H1 (cell line): ENCODE results near the gene CCDC180. TPM values are rescaled to one million over a fixed set of nuclear protein-coding genes. Genes with fewer than 3 reads are reported as not detected.

Source experiments
- CTCF ChIA-PET: fragments of 300-600 bp; sonication (Branson Sonifier 250); formaldehyde crosslinking; loops from one replicate; lab custom pipeline; 2021; ENCODE audit not compliant: partially characterized antibody; lab: Charles Lee
- POLR2A ChIA-PET: fragments of 300-600 bp; sonication (Branson Sonifier 250); formaldehyde crosslinking; loops from one replicate; lab custom pipeline; 2021; ENCODE audit warnings: inconsistent platforms; ENCODE audit not compliant: partially characterized antibody; lab: Charles Lee
- DNase-seq, 2 experiments: peaks; one replicate each; pipeline versions ENCODE4 v3.0.0 to v3.0.0-alpha.2; 2010 to 2022; ENCODE audit warnings: low spot score in 2 of 2, low read depth in 1 of 2, mixed read lengths in 1 of 2
- FAIRE-seq: peaks from 2 replicates; lab custom pipeline; 2011; peaks lifted over from hg19 to GRCh38; lab: Jason Lieb, UNC
- H2AFZ ChIP-seq: 2 replicates; pipeline ENCODE4 v1.8.1; 2012; ENCODE audit warnings: low read length, inconsistent platforms
- H2AK5ac ChIP-seq: 2 replicates; pipeline ENCODE4 v1.6.1; 2013; ENCODE audit warnings: low read depth, low read length
- H2BK120ac ChIP-seq: replicated peaks from 2 replicates; pipeline ENCODE3; 2013; ENCODE audit warnings: low read depth, low read length, inconsistent platforms
- H2BK12ac ChIP-seq: 2 replicates; pipeline ENCODE4 v1.6.1; 2013; ENCODE audit warnings: low read depth, low read length
- H2BK15ac ChIP-seq: 2 replicates; pipeline ENCODE4 v1.6.1; 2013; ENCODE audit warnings: low read length
- H2BK20ac ChIP-seq: 2 replicates; pipeline ENCODE4 v1.6.1; 2013; ENCODE audit warnings: low read length
- H2BK5ac ChIP-seq: 2 replicates; pipeline ENCODE4 v1.6.1; 2013; ENCODE audit warnings: low read depth, low read length
- H3K14ac ChIP-seq: 2 replicates; pipeline ENCODE4 v1.6.1; 2013; ENCODE audit warnings: inconsistent platforms; ENCODE audit not compliant: insufficient read length
- H3K18ac ChIP-seq: 2 replicates; pipeline ENCODE4 v1.6.1; 2013; ENCODE audit warnings: low read length; ENCODE audit errors: extremely low read depth
- H3K23ac ChIP-seq: 2 replicates; pipeline ENCODE4 v1.6.1; 2013; ENCODE audit warnings: inconsistent platforms; ENCODE audit not compliant: insufficient read length
- H3K23me2 ChIP-seq: 2 replicates; pipeline ENCODE4 v1.6.1; 2013; ENCODE audit warnings: low read depth, low read length
- H3K27ac ChIP-seq: 2 replicates; pipeline ENCODE4 v1.6.1; 2011; ENCODE audit warnings: low read depth, low read length, inconsistent platforms
- H3K27me3 ChIP-seq, 4 experiments: replicated peaks in 1 of 4; 1 replicate in 1 of 4; 2 replicates in 3 of 4; pipeline versions ENCODE4 v1.6.1 to v1.8.1; 2011 to 2013; ENCODE audit warnings: low read length in 3 of 4, mild to moderate bottlenecking in 3 of 4, inconsistent platforms in 2 of 4, mixed read lengths in 2 of 4, moderate library complexity in 1 of 4; ENCODE audit not compliant: control insufficient read depth in 3 of 4, insufficient read depth in 3 of 4; ENCODE audit errors: extremely low read depth in 1 of 4
- H3K36me3 ChIP-seq, 4 experiments: 2 replicates each; pipeline versions ENCODE4 v1.6.1 to v1.8.1; 2011 to 2013; ENCODE audit warnings: mild to moderate bottlenecking in 4 of 4, low read length in 3 of 4, moderate library complexity in 2 of 4, control low read depth in 1 of 4, inconsistent platforms in 1 of 4; ENCODE audit not compliant: insufficient read depth in 4 of 4, control insufficient read depth in 2 of 4
- H3K4ac ChIP-seq: replicated peaks from 2 replicates; pipeline ENCODE3; 2013; ENCODE audit warnings: low read length, low read depth, mixed read lengths, inconsistent platforms; ENCODE audit not compliant: insufficient read length
- H3K4me1 ChIP-seq, 4 experiments: replicated peaks in 1 of 4; 1 replicate in 1 of 4; 2 replicates in 3 of 4; pipeline versions ENCODE4 v1.6.1 to v1.8.1; 2011 to 2013; ENCODE audit warnings: low read length in 3 of 4, inconsistent platforms in 2 of 4, mixed read lengths in 1 of 4; ENCODE audit not compliant: insufficient read depth in 4 of 4, control insufficient read depth in 3 of 4
- H3K4me2 ChIP-seq, 2 experiments: 2 replicates each; pipeline versions ENCODE4 v1.6.1 to v1.8.1; 2011 to 2013; ENCODE audit warnings: low read depth in 2 of 2, low read length in 2 of 2, control low read depth in 1 of 2, inconsistent platforms in 1 of 2, mild to moderate bottlenecking in 1 of 2; ENCODE audit not compliant: insufficient read depth in 1 of 2
- H3K4me3 ChIP-seq, 4 experiments: fragments of 200-600, 300-600 bp in 1 of 4; sonication (generic), shearing (Covaris generic), sonication (Bioruptor Twin) in 1 of 4; 2 replicates each; pipeline versions ENCODE4 v1.5.1 to v1.8.1; 2011 to 2016; ENCODE audit warnings: low read length in 4 of 4, low read depth in 3 of 4, control low read depth in 2 of 4, inconsistent platforms in 2 of 4, mild to moderate bottlenecking in 2 of 4, mixed read lengths in 1 of 4, moderate library complexity in 1 of 4; ENCODE audit not compliant: insufficient read depth in 2 of 4; ENCODE audit errors: extremely low read depth in 1 of 4
- H3K56ac ChIP-seq: replicated peaks from 2 replicates; pipeline ENCODE3; 2013; ENCODE audit warnings: low read depth, mild to moderate bottlenecking, mixed read lengths, low read length, inconsistent platforms; ENCODE audit not compliant: insufficient read length
- H3K79me1 ChIP-seq: 2 replicates; pipeline ENCODE4 v1.6.1; 2013; ENCODE audit warnings: low read depth, low read length, control low read depth
- H3K79me2 ChIP-seq, 2 experiments: 2 replicates each; pipeline versions ENCODE4 v1.6.1 to v1.8.1; 2012 to 2013; ENCODE audit warnings: low read length in 2 of 2, mild to moderate bottlenecking in 2 of 2, inconsistent platforms in 1 of 2; ENCODE audit not compliant: insufficient read depth in 2 of 2, control insufficient read depth in 1 of 2
- H3K9ac ChIP-seq, 4 experiments: replicated peaks in 1 of 4; 1 replicate in 1 of 4; 2 replicates in 3 of 4; pipeline versions ENCODE4 v1.6.1 to v1.8.1; 2011 to 2013; ENCODE audit warnings: low read depth in 3 of 4, low read length in 3 of 4, control low read depth in 2 of 4, mild to moderate bottlenecking in 2 of 4, moderate library complexity in 2 of 4, inconsistent platforms in 1 of 4; ENCODE audit errors: extremely low read depth in 1 of 4
- H3K9me3 ChIP-seq, 2 experiments: 2 replicates each; pipeline versions ENCODE4 v1.6.1 to v1.8.1; 2012 to 2013; ENCODE audit warnings: mild to moderate bottlenecking in 2 of 2, moderate library complexity in 2 of 2, control low read depth in 1 of 2, inconsistent platforms in 1 of 2, low read depth in 1 of 2, low read length in 1 of 2, mixed read lengths in 1 of 2; ENCODE audit not compliant: insufficient read depth in 2 of 2
- H4K20me1 ChIP-seq, 2 experiments: replicated peaks in 1 of 2; 2 replicates each; pipeline versions ENCODE3 to v1.8.1; 2011 to 2013; ENCODE audit warnings: inconsistent platforms in 2 of 2, low read length in 2 of 2, mild to moderate bottlenecking in 1 of 2; ENCODE audit not compliant: insufficient read depth in 2 of 2, control insufficient read depth in 1 of 2
- H4K5ac ChIP-seq: 2 replicates; pipeline ENCODE4 v1.6.1; 2013; ENCODE audit warnings: low read length, low read depth, mixed read lengths, inconsistent platforms; ENCODE audit not compliant: insufficient read length
- H4K8ac ChIP-seq: 2 replicates; pipeline ENCODE4 v1.8.0; 2013; ENCODE audit warnings: mild to moderate bottlenecking, moderate library complexity, low read length, inconsistent platforms; ENCODE audit not compliant: insufficient read depth; ENCODE audit errors: extremely low read depth
- H4K91ac ChIP-seq: replicated peaks from 2 replicates; pipeline ENCODE3; 2013; ENCODE audit warnings: low read length, mixed read lengths, inconsistent platforms; ENCODE audit not compliant: insufficient read length
- ASH2L ChIP-seq: fragments of 200-600, 300-600 bp; sonication (generic); IDR thresholded peaks from one replicate; pipeline ENCODE4 v1.7.1; 2017; ENCODE audit warnings: low read length
- ATF3 ChIP-seq: IDR thresholded peaks from 2 replicates; pipeline ENCODE4 v1.6.1; 2011; ENCODE audit warnings: low read depth, mild to moderate bottlenecking, low read length; ENCODE audit not compliant: insufficient read depth
- BCL11A ChIP-seq, 2 experiments: IDR thresholded peaks; one replicate each; pipeline ENCODE4 v1.6.1; 2011; ENCODE audit warnings: low read depth in 2 of 2, low read length in 2 of 2, mild to moderate bottlenecking in 2 of 2
- CBX8 ChIP-seq: fragments of 300-800, 300-1000 bp; sonication (generic); IDR thresholded peaks from 2 replicates; pipeline ENCODE4 v1.7.1; 2016; ENCODE audit warnings: low read depth, low read length, borderline replicate concordance
- CHD1 ChIP-seq: IDR thresholded peaks from 2 replicates; pipeline ENCODE4 v1.6.1; 2012; ENCODE audit warnings: low read depth, low read length, improper control_type of control experiment
- JUN ChIP-seq: IDR thresholded peaks from 2 replicates; pipeline ENCODE4 v1.6.1; 2011; ENCODE audit warnings: low read depth, mild to moderate bottlenecking, improper control_type of control experiment, low read length
- KDM4A ChIP-seq: IDR thresholded peaks from one replicate; pipeline ENCODE4 v1.7.1; 2012; ENCODE audit warnings: low read depth, mild to moderate bottlenecking, moderate library complexity, low read length, inconsistent platforms; ENCODE audit not compliant: severe bottlenecking
- KDM5A ChIP-seq: fragments of 200-600 bp; IDR thresholded peaks from 2 replicates; pipeline ENCODE4 v1.7.1; 2012; ENCODE audit warnings: mild to moderate bottlenecking, low read length, inconsistent platforms, mixed read lengths
- MAFK ChIP-seq: IDR thresholded peaks from 2 replicates; pipeline ENCODE4 v1.6.1; 2012; ENCODE audit warnings: low read depth, mild to moderate bottlenecking, improper control_type of control experiment, low read length
- NRF1 ChIP-seq: IDR thresholded peaks from 2 replicates; pipeline ENCODE4 v1.6.1; 2011; ENCODE audit warnings: mild to moderate bottlenecking, low read depth, low read length, improper control_type of control experiment
- POLR2A ChIP-seq, 2 experiments: IDR thresholded peaks; 1 replicate in 1 of 2; 2 replicates in 1 of 2; pipeline ENCODE4 v1.6.1; 2011; ENCODE audit warnings: low read depth in 2 of 2, low read length in 2 of 2, mild to moderate bottlenecking in 2 of 2; ENCODE audit errors: control extremely low read depth in 1 of 2
- RXRA ChIP-seq: IDR thresholded peaks from 2 replicates; pipeline ENCODE4 v1.6.1; 2011; ENCODE audit warnings: low read depth, mild to moderate bottlenecking, low read length, moderate library complexity; ENCODE audit not compliant: insufficient read depth
- SIX5 ChIP-seq: IDR thresholded peaks from 2 replicates; pipeline ENCODE4 v1.6.1; 2011; ENCODE audit warnings: mild to moderate bottlenecking, low read depth, low read length
- USF2 ChIP-seq: IDR thresholded peaks from 2 replicates; pipeline ENCODE4 v1.6.1; 2011; ENCODE audit warnings: low read length, improper control_type of control experiment
- WGBS, 2 experiments: shearing (Covaris generic) in 1 of 2; methylation state at CpG; one replicate each; pipeline versions ENCODE4 v1.1.6 to v1.1.7; 2013 to 2015; ENCODE audit warnings: low lambda C conversion rate in 2 of 2, mixed read lengths in 2 of 2, inconsistent platforms in 1 of 2, low coverage in 1 of 2, missing lambda C conversion rate in 1 of 2; ENCODE audit not compliant: insufficient replicate concordance in 2 of 2, insufficient coverage in 1 of 2, insufficient read length in 1 of 2; ENCODE audit errors: extremely low coverage in 1 of 2, missing lambda C conversion rate in 1 of 2; 5-methylcytosine and 5-hydroxymethylcytosine counted together
- polyA plus RNA-seq, 7 experiments: library from polyadenylated mRNA; depleted of rRNA in 3 of 7; stranded (reverse) in 5 of 7; unstranded in 2 of 7; fragments of >200 nt in 5 of 7; fragments of 200-250 nt in 2 of 7; gene quantifications; 1 replicate in 5 of 7; 2 replicates in 1 of 7; 4 replicates in 1 of 7; pipeline versions ENCODE4 v1.2.1 to v1.2.3, GENCODE V29; 2011 to 2013; ENCODE audit warnings: missing spikeins in 2 of 7, mixed read lengths in 2 of 7
- total RNA-seq: library from RNA; stranded (reverse); fragmentation: NEBNext Ultra II Directional; extraction: Animal tissue kit (Norgen Biotek cat#: 25700); gene quantifications from 2 replicates; pipeline ENCODE4 v1.2.1, GENCODE V29; 2021

The CCDC180 gene
- total and polyA plus RNA-seq, 2 of the 8 experiments (the other 6 are each of a cell fraction or from before 2014, with no cell fraction given): 2.6 to 8.2 TPM

- H3K9me3 ChIP-seq: no peaks in the 10 kb centered on the region; a peak in 1 of 4 replicates
- DNase-seq: no peak
- ChIA-PET CTCF (interaction anchor here (1.1 kb wide), 1 partner anchor 12 kb away, joined by 3 read pairs; no protein-coding TSS in a partner anchor), POLR2A (no interaction called here)
- H3K4ac ChIP-seq: no peak overlapping the region
- no peaks in the 10 kb centered on the region for H3K4me1 ChIP-seq
- FAIRE-seq: no peak
- H3K36me3 ChIP-seq: peaks cover 0 to 35% (median 22%) of the 10 kb centered on the region in 4 experiments; a peak in 5 of 8 replicates
- no peak overlapping the region for H4K8ac ChIP-seq
- H3K23ac ChIP-seq: no peak overlapping the region
- H4K5ac ChIP-seq: no peak overlapping the region
- no peak overlapping the region for H3K14ac ChIP-seq
- no peak overlapping the region for H4K91ac ChIP-seq
- no peaks in the 10 kb centered on the region for H3K79me1 ChIP-seq
- H2BK20ac ChIP-seq: no peak overlapping the region
- no peaks in the 10 kb centered on the region for H3K79me2 ChIP-seq
- H3K9ac ChIP-seq: no peak overlapping the region
- H3K4me2 ChIP-seq: no peak overlapping the region
- H4K20me1 ChIP-seq: no peaks in the 10 kb centered on the region
- H2AK5ac ChIP-seq: no peak overlapping the region
- no peak overlapping the region for H3K56ac ChIP-seq
- no peak overlapping the region for H2BK15ac ChIP-seq
- H3K23me2 ChIP-seq: no peaks in the 10 kb centered on the region
- H2BK120ac ChIP-seq: no peak overlapping the region
- H2BK12ac ChIP-seq: no peak overlapping the region
- H2BK5ac ChIP-seq: no peak overlapping the region
- H3K27me3 ChIP-seq: no peaks in the 10 kb centered on the region
- 81% methylated on average over 2 of the region's 2 CpGs; no CpG with 5 or more reads in 1 of the 2 experiments for WGBS, 2 experiments
- no peak overlapping the region for H3K27ac ChIP-seq
- H2AFZ ChIP-seq: no peak overlapping the region
- no peak overlapping the region for H3K18ac ChIP-seq
- H3K4me3 ChIP-seq: no peak overlapping the region
- TF ChIP-seq KDM5A (no peak), MAFK (no peak), JUN (no peak), SIX5 (no peak), RXRA (no peak), CHD1 (no peak), ATF3 (no peak), USF2 (no peak), NRF1 (no peak), ASH2L (no peak), POLR2A (IDR thresholded peaks at IDR 0.05; ENCODE audit: control extremely low read depth in 1 of 2, low read depth in 2 of 2, low read length in 2 of 2) (no peak), CBX8 (no peak), KDM4A (no peak), BCL11A (IDR thresholded peaks at IDR 0.05; ENCODE audit: low read depth in 2 of 2, low read length in 2 of 2) (no peak)
Observed at GRCh38 chr9:97284798-97285197, 22.7 kb upstream of the CCDC180 start.
